H1 (cell line): ENCODE data around the gene HMGCS2. TPM values are rescaled to one million over a fixed set of nuclear protein-coding genes. Genes with fewer than 3 reads are reported as not detected.

Source experiments
- GABPA ChIP-seq: IDR thresholded peaks from 2 replicates; pipeline ENCODE4 v1.6.1; 2011; ENCODE audit warnings: mild to moderate bottlenecking, low read length, moderate library complexity, borderline replicate concordance; ENCODE audit not compliant: insufficient read depth
- JUND ChIP-seq: IDR thresholded peaks from 2 replicates; pipeline ENCODE4 v1.6.1; 2011; ENCODE audit warnings: mild to moderate bottlenecking, improper control_type of control experiment, low read length
- NRF1 ChIP-seq: IDR thresholded peaks from 2 replicates; pipeline ENCODE4 v1.6.1; 2011; ENCODE audit warnings: mild to moderate bottlenecking, low read depth, low read length, improper control_type of control experiment
- SP4 ChIP-seq: IDR thresholded peaks from 2 replicates; pipeline ENCODE4 v1.6.1; 2012; ENCODE audit warnings: low read length, inconsistent platforms
- TAF1 ChIP-seq: IDR thresholded peaks from 2 replicates; pipeline ENCODE4 v1.6.1; 2011; ENCODE audit warnings: mild to moderate bottlenecking, low read depth, low read length
- polyA plus RNA-seq, 7 experiments: library from polyadenylated mRNA; depleted of rRNA in 3 of 7; stranded (reverse) in 5 of 7; unstranded in 2 of 7; fragments of >200 nt in 5 of 7; fragments of 200-250 nt in 2 of 7; gene quantifications; 1 replicate in 5 of 7; 2 replicates in 1 of 7; 4 replicates in 1 of 7; pipeline versions ENCODE4 v1.2.1 to v1.2.3, GENCODE V29; 2011 to 2013; ENCODE audit warnings: missing spikeins in 2 of 7, mixed read lengths in 2 of 7
- total RNA-seq: library from RNA; stranded (reverse); fragmentation: NEBNext Ultra II Directional; extraction: Animal tissue kit (Norgen Biotek cat#: 25700); gene quantifications from 2 replicates; pipeline ENCODE4 v1.2.1, GENCODE V29; 2021

HMGCS2 gene
- total and polyA plus RNA-seq, 2 of the 8 experiments (the other 6 are each of a cell fraction or from before 2014, with no cell fraction given) = not detected

DNA sequence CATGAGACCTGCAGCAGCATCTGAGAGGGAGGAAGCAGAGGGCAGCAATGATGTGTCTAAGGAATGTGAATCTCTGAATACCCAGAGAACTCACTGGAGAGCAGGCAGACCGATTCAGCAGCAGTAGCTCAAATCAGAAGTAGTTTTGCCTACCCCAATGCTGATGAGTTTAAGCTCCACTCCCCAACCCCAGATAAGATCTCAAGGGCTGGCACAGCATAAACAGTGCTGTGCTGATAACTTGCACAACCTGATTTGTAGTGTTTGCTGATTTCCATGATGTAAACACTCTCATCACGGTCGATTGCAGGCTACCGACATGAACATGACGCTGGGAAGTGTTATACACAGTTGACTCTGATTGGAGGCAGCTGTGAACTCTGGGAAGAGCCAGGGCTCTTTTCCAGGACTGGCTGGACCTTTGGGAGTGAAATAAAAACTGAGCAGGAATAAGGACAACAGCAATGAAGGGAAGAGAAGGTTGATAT is 11.2 kb upstream of the HMGCS2 start (continued):
- TF ChIP-seq GABPA (no peak), TAF1 (no peak), NRF1 (no peak), SP4 (no peak), JUND (no peak)
